ENCODE measurements around the gene BATF. TPM values are rescaled to one million over a fixed set of nuclear protein-coding genes. Genes with fewer than 3 reads are reported as not detected.

Gene BATF
- total RNA-seq, 2 experiments from 2014 or later: 39.4 to 41.0 TPM

- Mint-ChIP-seq H3K4me1 (peaks cover 21% of the 10 kb centered on the region), H3K4me3 (peak overlapping the region; percentile 82), H3K36me3 (ENCODE audit: low read depth) (no peaks in the 10 kb centered on the region), H3K27ac (no peak overlapping the region), H3K9me3 (no peaks in the 10 kb centered on the region), H3K27me3 (peaks cover 4% of the 10 kb centered on the region)
- POLR2A ChIA-PET: interaction anchor here (0.5 to 0.7 kb wide), 2 partner anchors 123 to 291 kb away, joined by 3 to 7 read pairs; no protein-coding TSS in a partner anchor
- DNase-seq: no peak
- CTCF ChIA-PET: interaction anchor here (0.9 to 4.3 kb wide), 23 partner anchors 9 to 406 kb away, joined by 3 to 42 read pairs (median 4); no protein-coding TSS in a partner anchor
Observed at GRCh38 chr14:75577090-75577489, 54.8 kb downstream of the BATF start.

- H3K27ac Mint-ChIP-seq: peak overlapping the region; percentile 66
- peak; percentile 78 for DNase-seq
- peaks cover 4% of the 10 kb centered on the region for H3K27me3 Mint-ChIP-seq
- H3K36me3 Mint-ChIP-seq (ENCODE audit: low read depth): no peaks in the 10 kb centered on the region
- H3K9me3 Mint-ChIP-seq: no peaks in the 10 kb centered on the region
- H3K4me3 Mint-ChIP-seq: peak overlapping the region; percentile 82
- ChIA-PET POLR2A (interaction anchor here (0.5 kb wide), 1 partner anchor 290 kb away, joined by 3 read pairs; no protein-coding TSS in a partner anchor), CTCF (interaction anchor here (0.6 to 4.3 kb wide), 28 partner anchors 9 to 1653 kb away, joined by 3 to 42 read pairs (median 4); no protein-coding TSS in a partner anchor)
- peaks cover 21% of the 10 kb centered on the region for H3K4me1 Mint-ChIP-seq
Observed at GRCh38 chr14:75577729-75578101, 55.4 kb downstream of the BATF start.

- CTCF ChIA-PET: interaction anchor here (0.6 to 4.3 kb wide), 24 partner anchors 10 to 1654 kb away, joined by 3 to 42 read pairs (median 4); no protein-coding TSS in a partner anchor
- Mint-ChIP-seq H3K27me3 (peaks cover 4% of the 10 kb centered on the region), H3K36me3 (ENCODE audit: low read depth) (no peaks in the 10 kb centered on the region), H3K9me3 (no peaks in the 10 kb centered on the region), H3K4me3 (peak within 1 kb of the TSS; percentile 82), H3K4me1 (peaks cover 21% of the 10 kb centered on the region), H3K27ac (peak within 1 kb of the TSS; percentile 66)
- DNase-seq: peak; percentile 50
- POLR2A ChIA-PET: no interaction called here
Observed at GRCh38 chr14:75578102-75578785, 56.0 kb downstream of the BATF start, which contains the start of gene FLVCR2. Gene FLVCR2 (plus strand): TSS chr14:75578620. CDS start chr14:75578973, 353 bp downstream.

GRCh38 chr14:75578786-75579337 is 56.6 kb downstream of the BATF start:
- Mint-ChIP-seq H3K27ac (no peak overlapping the region), H3K9me3 (no peaks in the 10 kb centered on the region), H3K36me3 (ENCODE audit: low read depth) (no peaks in the 10 kb centered on the region), H3K4me1 (peaks cover 21% of the 10 kb centered on the region), H3K27me3 (peaks cover 4% of the 10 kb centered on the region), H3K4me3 (peak overlapping the region; percentile 82)
- DNase-seq: no peak
- ChIA-PET CTCF (interaction anchor here (1.0 to 2.8 kb wide), 7 partner anchors 10 to 82 kb away, joined by 3 to 13 read pairs (median 6); no protein-coding TSS in a partner anchor), POLR2A (no interaction called here)

GRCh38 chr14:75579338-75579864 is 57.1 kb downstream of the BATF start:
- peaks cover 21% of the 10 kb centered on the region for H3K4me1 Mint-ChIP-seq
- peaks cover 4% of the 10 kb centered on the region for H3K27me3 Mint-ChIP-seq
- ChIA-PET POLR2A (no interaction called here), CTCF (interaction anchor here (1.0 to 2.8 kb wide), 5 partner anchors 13 to 403 kb away, joined by 3 to 12 read pairs (median 6); no protein-coding TSS in a partner anchor)
- DNase-seq: no peak
- H3K36me3 Mint-ChIP-seq (ENCODE audit: low read depth): no peaks in the 10 kb centered on the region
- H3K9me3 Mint-ChIP-seq: no peaks in the 10 kb centered on the region
- peak overlapping the region; percentile 47 for H3K27ac Mint-ChIP-seq
- peak overlapping the region; percentile 82 for H3K4me3 Mint-ChIP-seq

- POLR2A ChIA-PET: no interaction called here
- no peaks in the 10 kb centered on the region for H3K9me3 Mint-ChIP-seq
- no peak overlapping the region for H3K27ac Mint-ChIP-seq
- no peak for DNase-seq
- H3K4me1 Mint-ChIP-seq: peaks cover 21% of the 10 kb centered on the region
- CTCF ChIA-PET: interaction anchor here (1.3 to 2.8 kb wide), 2 partner anchors 19 to 403 kb away, joined by 3 to 12 read pairs; no protein-coding TSS in a partner anchor
- H3K4me3 Mint-ChIP-seq: peak overlapping the region; percentile 82
- H3K27me3 Mint-ChIP-seq: peaks cover 4% of the 10 kb centered on the region
- H3K36me3 Mint-ChIP-seq (ENCODE audit: low read depth): no peaks in the 10 kb centered on the region
Observed at GRCh38 chr14:75579882-75580281, 57.6 kb downstream of the BATF start.

- Mint-ChIP-seq H3K36me3 (ENCODE audit: low read depth) (no peaks in the 10 kb centered on the region), H3K9me3 (peaks cover 3% of the 10 kb centered on the region), H3K4me1 (no peaks in the 10 kb centered on the region), H3K27me3 (no peaks in the 10 kb centered on the region), H3K4me3 (no peak overlapping the region), H3K27ac (no peak overlapping the region)
- ChIA-PET CTCF (interaction anchor here (0.7 to 1.1 kb wide), 3 partner anchors 203 to 997 kb away, joined by 3 to 7 read pairs (median 4); partner anchors contain the start of gene RPS6KL1), POLR2A (no interaction called here)
- DNase-seq: no peak
Observed at GRCh38 chr14:75587388-75587787, 65.1 kb downstream of the BATF start.

GRCh38 chr14:75589931-75590330 is 67.7 kb downstream of the BATF start:
- CTCF ChIA-PET: no interaction called here
- DNase-seq: no peak
- no peak overlapping the region for H3K4me3 Mint-ChIP-seq
- peaks cover 3% of the 10 kb centered on the region for H3K9me3 Mint-ChIP-seq
- H3K4me1 Mint-ChIP-seq: no peaks in the 10 kb centered on the region
- no peaks in the 10 kb centered on the region for H3K36me3 Mint-ChIP-seq (ENCODE audit: low read depth)
- no peaks in the 10 kb centered on the region for H3K27me3 Mint-ChIP-seq
- POLR2A ChIA-PET: no interaction called here
- no peak overlapping the region for H3K27ac Mint-ChIP-seq

- Mint-ChIP-seq H3K9me3 (peaks cover 3% of the 10 kb centered on the region), H3K27me3 (no peaks in the 10 kb centered on the region), H3K4me3 (no peak overlapping the region), H3K4me1 (no peaks in the 10 kb centered on the region), H3K27ac (no peak overlapping the region), H3K36me3 (ENCODE audit: low read depth) (no peaks in the 10 kb centered on the region)
- ChIA-PET CTCF (interaction anchor here (1.1 to 1.3 kb wide), 3 partner anchors 13 to 33 kb away, joined by 3 to 5 read pairs (median 3); partner anchors contain the start of gene FLVCR2), POLR2A (no interaction called here)
- DNase-seq: no peak
Observed at GRCh38 chr14:75591331-75591946, 69.2 kb downstream of the BATF start.

GRCh38 chr14:75591987-75592575 is 69.8 kb downstream of the BATF start:
- ChIA-PET CTCF (interaction anchor here (1.1 to 1.3 kb wide), 2 partner anchors 12 to 20 kb away, joined by 5 to 6 read pairs; no protein-coding TSS in a partner anchor), POLR2A (no interaction called here)
- Mint-ChIP-seq H3K4me1 (no peaks in the 10 kb centered on the region), H3K36me3 (ENCODE audit: low read depth) (no peaks in the 10 kb centered on the region), H3K27me3 (no peaks in the 10 kb centered on the region), H3K9me3 (peaks cover 3% of the 10 kb centered on the region), H3K4me3 (no peak overlapping the region), H3K27ac (no peak overlapping the region)
- no peak for DNase-seq

- POLR2A ChIA-PET: no interaction called here
- no peaks in the 10 kb centered on the region for H3K36me3 Mint-ChIP-seq (ENCODE audit: low read depth)
- H3K4me3 Mint-ChIP-seq: no peak overlapping the region
- H3K27ac Mint-ChIP-seq: no peak overlapping the region
- CTCF ChIA-PET: no interaction called here
- no peak for DNase-seq
- peaks cover 3% of the 10 kb centered on the region for H3K9me3 Mint-ChIP-seq
- no peaks in the 10 kb centered on the region for H3K27me3 Mint-ChIP-seq
- H3K4me1 Mint-ChIP-seq: no peaks in the 10 kb centered on the region
Observed at GRCh38 chr14:75595226-75595625, 73.0 kb downstream of the BATF start.
